Thymus (tissue), 11 donors: ENCODE data around the gene CAV1. TPM values are rescaled to one million over a fixed set of nuclear protein-coding genes. Genes with fewer than 3 reads are reported as not detected.

ENCODE experiments used
- DNase-seq, 9 donors: peaks; one replicate each; pipeline ENCODE4 v3.0.0-alpha.2; 2013; ENCODE audit warnings: low spot score in 9 of 9, low read depth in 6 of 9, missing footprints in 1 of 9
- H3K27ac ChIP-seq, 2 donors: one replicate each; pipeline ENCODE4 v1.5.1; 2013; ENCODE audit warnings: control low read depth in 1 of 2, low read depth in 1 of 2, low read length in 1 of 2, mild to moderate bottlenecking in 1 of 2, moderate library complexity in 1 of 2
- H3K27me3 ChIP-seq, 2 donors: one replicate each; pipeline ENCODE4 v1.5.1; 2013; ENCODE audit warnings: low read length in 1 of 2; ENCODE audit not compliant: control insufficient read depth in 2 of 2, insufficient read depth in 1 of 2
- H3K36me3 ChIP-seq, 2 donors: one replicate each; pipeline ENCODE4 v1.5.1; 2013; ENCODE audit warnings: low read length in 1 of 2, mild to moderate bottlenecking in 1 of 2, moderate library complexity in 1 of 2; ENCODE audit not compliant: control insufficient read depth in 2 of 2, insufficient read depth in 2 of 2
- H3K4me1 ChIP-seq, 2 donors: one replicate each; pipeline ENCODE4 v1.5.1; 2013; ENCODE audit warnings: low read length in 2 of 2; ENCODE audit not compliant: control insufficient read depth in 2 of 2, insufficient read depth in 2 of 2
- H3K4me3 ChIP-seq, 2 donors: one replicate each; pipeline ENCODE4 v1.5.1; 2013; ENCODE audit warnings: low read length in 2 of 2, control low read depth in 1 of 2, mild to moderate bottlenecking in 1 of 2
- H3K9me3 ChIP-seq, 2 donors: one replicate each; pipeline ENCODE4 v1.5.1; 2013; ENCODE audit warnings: low read length in 1 of 2, mild to moderate bottlenecking in 1 of 2; ENCODE audit not compliant: control insufficient read depth in 2 of 2, insufficient read depth in 1 of 2
- WGBS: extraction: QIAGEN DNeasy Blood & Tissue Kit; methylation state at CpG from one replicate; pipeline ENCODE4 v1.1.7; 2013; 5-methylcytosine and 5-hydroxymethylcytosine counted together
- polyA plus RNA-seq: library from polyadenylated mRNA; stranded (reverse); fragments of 200-250 nt; gene quantifications from one replicate; pipeline ENCODE4 v1.2.3, GENCODE V29; 2013
- total RNA-seq: library from RNA; stranded (reverse); fragments of 120-200 nt; gene quantifications from one replicate; pipeline ENCODE4 v1.2.4, GENCODE V29; 2013
- donor health status: healthy.

Gene CAV1
- total and polyA plus RNA-seq, 2 donors = 26.4 to 50.6 TPM

- no peak overlapping the region for H3K27ac ChIP-seq
- H3K4me1 ChIP-seq = no peaks in the 10 kb centered on the region
- no peaks in the 10 kb centered on the region for H3K27me3 ChIP-seq
- H3K36me3 ChIP-seq = no peaks in the 10 kb centered on the region
- H3K4me3 ChIP-seq = no peak overlapping the region
- DNase-seq = no peak
- H3K9me3 ChIP-seq = no peaks in the 10 kb centered on the region
Measured at GRCh38 chr7:116554436-116554835, 29.6 kb downstream of the CAV1 start.

- Histone ChIP-seq H3K4me1 (no peaks in the 10 kb centered on the region), H3K27ac (no peak overlapping the region), H3K9me3 (no peaks in the 10 kb centered on the region), H3K36me3 (no peaks in the 10 kb centered on the region), H3K4me3 (no peak overlapping the region), H3K27me3 (no peaks in the 10 kb centered on the region)
- WGBS = 57% methylated on average over 4 of the region's 4 CpGs
- DNase-seq = no peak
Measured at GRCh38 chr7:116554911-116555310, 30.1 kb downstream of the CAV1 start.

GRCh38 chr7:116557066-116557585 lies 32.3 kb downstream of the CAV1 start:
- Histone ChIP-seq H3K36me3 (no peaks in the 10 kb centered on the region), H3K27ac (no peak overlapping the region), H3K9me3 (no peaks in the 10 kb centered on the region), H3K27me3 (no peaks in the 10 kb centered on the region), H3K4me3 (no peak overlapping the region), H3K4me1 (no peaks in the 10 kb centered on the region)
- DNase-seq = no peak
- 91% methylated on average over 3 of the region's 3 CpGs for WGBS

- WGBS = 93% methylated on average over 4 of the region's 4 CpGs
- H3K27me3 ChIP-seq = no peaks in the 10 kb centered on the region
- no peaks in the 10 kb centered on the region for H3K36me3 ChIP-seq
- no peaks in the 10 kb centered on the region for H3K4me1 ChIP-seq
- H3K9me3 ChIP-seq = no peaks in the 10 kb centered on the region
- no peak overlapping the region for H3K4me3 ChIP-seq
- DNase-seq = no peak
- H3K27ac ChIP-seq = no peak overlapping the region
Measured at GRCh38 chr7:116557901-116558300, 33.1 kb downstream of the CAV1 start.

GRCh38 chr7:116560021-116560970 lies 35.5 kb downstream of the CAV1 start:
- no peaks in the 10 kb centered on the region for H3K27me3 ChIP-seq

GRCh38 chr7:116561697-116562483 lies 37.1 kb downstream of the CAV1 start:
- H3K36me3 ChIP-seq = no peaks in the 10 kb centered on the region
- 82% methylated on average over 2 of the region's 2 CpGs for WGBS
- H3K4me3 ChIP-seq = no peak overlapping the region
- no peaks in the 10 kb centered on the region for H3K9me3 ChIP-seq
- no peak overlapping the region for H3K27ac ChIP-seq
- H3K27me3 ChIP-seq = no peaks in the 10 kb centered on the region
- H3K4me1 ChIP-seq = no peaks in the 10 kb centered on the region
- no peak for DNase-seq

More at GRCh38 chr7:116560021-116560970, 35.5 kb downstream of the CAV1 start:
- 92% methylated on average over 7 of the region's 7 CpGs for WGBS
- Histone ChIP-seq H3K4me3 (no peak overlapping the region), H3K36me3 (no peaks in the 10 kb centered on the region), H3K9me3 (no peaks in the 10 kb centered on the region), H3K4me1 (no peaks in the 10 kb centered on the region), H3K27ac (no peak overlapping the region)
- no peak for DNase-seq

- no peak overlapping the region for H3K27ac ChIP-seq
- DNase-seq = no peak
- no peaks in the 10 kb centered on the region for H3K36me3 ChIP-seq
- H3K4me3 ChIP-seq = no peak overlapping the region
- H3K27me3 ChIP-seq = no peaks in the 10 kb centered on the region
- no peaks in the 10 kb centered on the region for H3K4me1 ChIP-seq
- 87% methylated on average over 1 of the region's 1 CpG for WGBS
- H3K9me3 ChIP-seq = no peaks in the 10 kb centered on the region
Measured at GRCh38 chr7:116562529-116563121, 37.8 kb downstream of the CAV1 start.

- no peaks in the 10 kb centered on the region for H3K9me3 ChIP-seq
- H3K4me3 ChIP-seq = no peak overlapping the region
- WGBS = 98% methylated on average over 1 of the region's 1 CpG
- no peaks in the 10 kb centered on the region for H3K4me1 ChIP-seq
- H3K27ac ChIP-seq = no peak overlapping the region
- no peaks in the 10 kb centered on the region for H3K36me3 ChIP-seq
- no peaks in the 10 kb centered on the region for H3K27me3 ChIP-seq
- no peak for DNase-seq
Measured at GRCh38 chr7:116565981-116566380, 41.1 kb downstream of the CAV1 start.

GRCh38 chr7:116566666-116567065 lies 41.8 kb downstream of the CAV1 start:
- Histone ChIP-seq H3K27me3 (no peaks in the 10 kb centered on the region), H3K9me3 (no peaks in the 10 kb centered on the region), H3K27ac (no peak overlapping the region), H3K4me3 (no peak overlapping the region), H3K4me1 (no peaks in the 10 kb centered on the region), H3K36me3 (no peaks in the 10 kb centered on the region)
- DNase-seq = no peak
